Hepatocyte (in vitro differentiated cells): ENCODE results near the gene MBP. TPM values are rescaled to one million over a fixed set of nuclear protein-coding genes. Genes with fewer than 3 reads are reported as not detected.

Source experiments
- DNase-seq: peaks from one replicate; pipeline ENCODE4 v3.0.0-alpha.2; 2016; ENCODE audit warnings: low spot score
- H2AFZ ChIP-seq: fragments of 200-600 bp; sonication (generic); 2 replicates; pipeline ENCODE4 v1.6.0; 2016; ENCODE audit warnings: antibody characterized with exemption, mild to moderate bottlenecking
- H3K27ac ChIP-seq: fragments of 200-600 bp; sonication (generic); 2 replicates; pipeline ENCODE4 v1.5.1; 2016; ENCODE audit warnings: mild to moderate bottlenecking
- H3K27me3 ChIP-seq: fragments of 200-600 bp; sonication (generic); 2 replicates; pipeline ENCODE4 v1.6.1; 2016
- H3K36me3 ChIP-seq: fragments of 200-600 bp; sonication (generic); replicated peaks from 2 replicates; pipeline ENCODE4 v1.5.1; 2016; ENCODE audit warnings: low read depth; ENCODE audit not compliant: insufficient read depth
- H3K4me1 ChIP-seq: fragments of 200-600 bp; sonication (generic); 2 replicates; pipeline ENCODE4 v1.5.1; 2016; ENCODE audit warnings: mild to moderate bottlenecking, moderate library complexity; ENCODE audit not compliant: insufficient read depth
- H3K4me2 ChIP-seq: fragments of 200-600 bp; sonication (generic); 2 replicates; pipeline ENCODE4 v1.6.0; 2016
- H3K4me3 ChIP-seq: fragments of 200-600 bp; sonication (generic); 2 replicates; pipeline ENCODE4 v1.5.1; 2016; ENCODE audit warnings: mild to moderate bottlenecking
- H3K79me2 ChIP-seq: fragments of 200-600 bp; sonication (generic); 2 replicates; pipeline ENCODE4 v1.6.0; 2017; ENCODE audit warnings: mild to moderate bottlenecking
- H3K9me2 ChIP-seq: fragments of 200-600 bp; sonication (generic); replicated peaks from 2 replicates; pipeline ENCODE4 v1.6.0; 2017; ENCODE audit warnings: mild to moderate bottlenecking; ENCODE audit not compliant: insufficient read depth
- H3K9me3 ChIP-seq: fragments of 200-600 bp; sonication (generic); 2 replicates; pipeline ENCODE4 v1.5.1; 2016; ENCODE audit warnings: low read depth, mild to moderate bottlenecking
- H4K20me1 ChIP-seq: fragments of 200-600 bp; sonication (generic); 2 replicates; pipeline ENCODE4 v1.6.0; 2016; ENCODE audit warnings: mild to moderate bottlenecking; ENCODE audit not compliant: insufficient read depth, poor library complexity, severe bottlenecking
- EZH2 ChIP-seq: fragments of 200-600 bp; sonication (generic); IDR thresholded peaks from 2 replicates; pipeline ENCODE4 v1.6.1; 2016; ENCODE audit warnings: antibody characterized with exemption, mild to moderate bottlenecking, borderline replicate concordance
- EZH2phosphoT487 ChIP-seq: fragments of 200-600 bp; sonication (generic); IDR thresholded peaks from one replicate; pipeline ENCODE4 v1.6.1; 2018; ENCODE audit warnings: antibody characterized with exemption, mild to moderate bottlenecking, low read depth, moderate library complexity; ENCODE audit not compliant: unreplicated experiment, severe bottlenecking
- WGBS: methylation state at CpG from one replicate; pipeline ENCODE4 v1.1.6; 2016; ENCODE audit warnings: low lambda C conversion rate; ENCODE audit errors: missing lambda C conversion rate; 5-methylcytosine and 5-hydroxymethylcytosine counted together
- polyA plus RNA-seq: library from polyadenylated mRNA; unstranded; fragments of >200 nt; fragmentation: Nextera tagmentation; extraction: Ambion mirVana; gene quantifications from 2 replicates; pipeline ENCODE4 v1.2.1, GENCODE V29; 2016
- total RNA-seq: library from RNA; depleted of rRNA; stranded (reverse); fragments of >200 nt; gene quantifications from 2 replicates; pipeline ENCODE4 v1.2.3, GENCODE V29; 2014
- TF ChIP-seq, protein P1 (sequence below): fragments of 200-600 bp; sonication (generic); IDR thresholded peaks from 2 replicates; pipeline ENCODE4 v1.5.1; 2016; ENCODE audit warnings: antibody characterized with exemption, mild to moderate bottlenecking; ENCODE audit not compliant: poor library complexity

MBP gene
- total and polyA plus RNA-seq, 2 experiments from 2014 or later, result 21.6 to 22.1 TPM

DNA sequence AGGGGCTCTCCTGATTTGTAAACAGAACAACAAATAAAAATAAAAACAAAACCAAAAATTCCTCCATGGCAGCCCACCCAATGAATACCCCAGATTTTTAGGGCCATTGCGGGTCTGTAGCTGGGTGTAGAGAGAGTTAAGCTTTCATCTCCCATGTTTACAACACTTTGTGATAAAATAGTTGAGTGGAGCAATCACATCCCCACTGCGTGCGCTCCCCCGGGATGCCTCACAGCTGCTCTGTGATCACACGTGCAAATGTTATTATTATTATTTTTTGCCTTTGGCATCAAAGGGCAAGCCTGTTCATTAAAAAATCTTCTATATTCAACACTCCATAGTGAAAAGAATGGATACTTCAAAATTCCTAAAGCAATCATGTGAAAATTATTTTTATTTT lies 118.0 kb downstream of the MBP start:
- H3K4me1 ChIP-seq, result no peaks in the 10 kb centered on the region
- no peaks in the 10 kb centered on the region for H3K9me3 ChIP-seq
- H3K4me2 ChIP-seq, result no peak overlapping the region
- 77% methylated on average over 5 of the region's 5 CpGs for WGBS
- no peaks in the 10 kb centered on the region for H3K36me3 ChIP-seq
- H2AFZ ChIP-seq, result no peak overlapping the region
- no peaks in the 10 kb centered on the region for H3K9me2 ChIP-seq
- DNase-seq, result no peak
- H3K27ac ChIP-seq, result no peak overlapping the region
- no peaks in the 10 kb centered on the region for H4K20me1 ChIP-seq
- no peak overlapping the region for H3K4me3 ChIP-seq
- H3K27me3 ChIP-seq, result no peaks in the 10 kb centered on the region
- no peaks in the 10 kb centered on the region for H3K79me2 ChIP-seq
- TF ChIP-seq EZH2phosphoT487, result no peak
- no peak for TF ChIP-seq EZH2
- TF ChIP-seq, protein P1, sequence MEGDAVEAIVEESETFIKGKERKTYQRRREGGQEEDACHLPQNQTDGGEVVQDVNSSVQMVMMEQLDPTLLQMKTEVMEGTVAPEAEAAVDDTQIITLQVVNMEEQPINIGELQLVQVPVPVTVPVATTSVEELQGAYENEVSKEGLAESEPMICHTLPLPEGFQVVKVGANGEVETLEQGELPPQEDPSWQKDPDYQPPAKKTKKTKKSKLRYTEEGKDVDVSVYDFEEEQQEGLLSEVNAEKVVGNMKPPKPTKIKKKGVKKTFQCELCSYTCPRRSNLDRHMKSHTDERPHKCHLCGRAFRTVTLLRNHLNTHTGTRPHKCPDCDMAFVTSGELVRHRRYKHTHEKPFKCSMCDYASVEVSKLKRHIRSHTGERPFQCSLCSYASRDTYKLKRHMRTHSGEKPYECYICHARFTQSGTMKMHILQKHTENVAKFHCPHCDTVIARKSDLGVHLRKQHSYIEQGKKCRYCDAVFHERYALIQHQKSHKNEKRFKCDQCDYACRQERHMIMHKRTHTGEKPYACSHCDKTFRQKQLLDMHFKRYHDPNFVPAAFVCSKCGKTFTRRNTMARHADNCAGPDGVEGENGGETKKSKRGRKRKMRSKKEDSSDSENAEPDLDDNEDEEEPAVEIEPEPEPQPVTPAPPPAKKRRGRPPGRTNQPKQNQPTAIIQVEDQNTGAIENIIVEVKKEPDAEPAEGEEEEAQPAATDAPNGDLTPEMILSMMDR, result no peak

GRCh38 chr18:77013811-77014521 lies 118.6 kb downstream of the MBP start:
- Histone ChIP-seq H4K20me1 (no peaks in the 10 kb centered on the region), H3K4me3 (no peak overlapping the region), H3K27me3 (no peaks in the 10 kb centered on the region), H2AFZ (no peak overlapping the region), H3K9me2 (no peaks in the 10 kb centered on the region), H3K36me3 (no peaks in the 10 kb centered on the region), H3K79me2 (no peaks in the 10 kb centered on the region), H3K4me1 (no peaks in the 10 kb centered on the region), H3K4me2 (no peak overlapping the region), H3K27ac (no peak overlapping the region), H3K9me3 (no peaks in the 10 kb centered on the region)
- no peak for DNase-seq
- no peak for TF ChIP-seq EZH2
- TF ChIP-seq, protein P1, result no peak
- no peak for TF ChIP-seq EZH2phosphoT487
- 84% methylated on average over 18 of the region's 18 CpGs for WGBS

DNA sequence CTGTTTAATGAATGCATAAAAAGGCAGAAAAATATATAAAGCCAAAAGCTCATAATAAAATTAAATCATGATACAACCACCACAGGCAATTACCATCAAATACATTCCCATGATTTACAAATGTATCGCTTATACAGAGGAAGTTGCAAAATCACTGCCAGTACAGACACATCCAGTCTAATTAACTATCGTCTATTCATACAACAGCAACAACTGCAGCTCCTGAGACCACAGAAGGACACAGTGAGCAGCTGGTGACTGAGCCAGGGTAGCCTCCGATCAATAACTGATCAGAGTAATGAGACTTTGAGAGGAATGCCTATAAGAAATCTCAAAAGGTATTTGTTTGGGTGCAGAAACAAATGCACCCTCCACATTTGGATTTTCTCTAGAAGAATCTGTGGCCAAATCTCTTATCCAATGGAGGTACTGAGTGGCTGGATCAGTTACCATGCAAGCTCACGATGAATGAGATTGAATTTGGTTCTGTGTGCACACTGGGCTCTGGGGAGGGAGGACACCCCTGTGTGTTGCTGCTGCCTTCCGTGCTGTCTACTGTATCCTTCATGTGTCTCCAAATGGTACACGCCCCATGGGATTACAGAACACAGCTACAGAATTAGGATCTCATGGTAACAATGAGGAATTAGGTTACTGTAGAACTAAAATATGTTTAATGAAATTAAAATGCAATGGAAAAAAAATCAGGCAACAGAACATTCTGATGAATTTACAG lies 119.6 kb downstream of the MBP start:
- Histone ChIP-seq H4K20me1 (no peaks in the 10 kb centered on the region), H3K27me3 (no peaks in the 10 kb centered on the region), H3K27ac (no peak overlapping the region), H3K79me2 (no peaks in the 10 kb centered on the region), H3K9me3 (no peaks in the 10 kb centered on the region), H3K36me3 (no peaks in the 10 kb centered on the region), H3K4me3 (no peak overlapping the region), H3K4me2 (no peak overlapping the region), H3K9me2 (no peaks in the 10 kb centered on the region), H2AFZ (no peak overlapping the region), H3K4me1 (no peaks in the 10 kb centered on the region)
- TF ChIP-seq, protein P1, result no peak
- TF ChIP-seq EZH2phosphoT487, result no peak
- TF ChIP-seq EZH2, result no peak
- 93% methylated on average over 6 of the region's 6 CpGs for WGBS
- DNase-seq, result no peak
